HG02623 (cell line): ENCODE data around the gene THOC6.

Experiments used
- ATAC-seq: cut with Tn5 transposase; IDR thresholded peaks from one replicate; pipeline ENCODE4 v1.9.1; 2021; ENCODE audit warnings: moderate library complexity; ENCODE audit not compliant: unreplicated experiment

THOC6 gene

DNA sequence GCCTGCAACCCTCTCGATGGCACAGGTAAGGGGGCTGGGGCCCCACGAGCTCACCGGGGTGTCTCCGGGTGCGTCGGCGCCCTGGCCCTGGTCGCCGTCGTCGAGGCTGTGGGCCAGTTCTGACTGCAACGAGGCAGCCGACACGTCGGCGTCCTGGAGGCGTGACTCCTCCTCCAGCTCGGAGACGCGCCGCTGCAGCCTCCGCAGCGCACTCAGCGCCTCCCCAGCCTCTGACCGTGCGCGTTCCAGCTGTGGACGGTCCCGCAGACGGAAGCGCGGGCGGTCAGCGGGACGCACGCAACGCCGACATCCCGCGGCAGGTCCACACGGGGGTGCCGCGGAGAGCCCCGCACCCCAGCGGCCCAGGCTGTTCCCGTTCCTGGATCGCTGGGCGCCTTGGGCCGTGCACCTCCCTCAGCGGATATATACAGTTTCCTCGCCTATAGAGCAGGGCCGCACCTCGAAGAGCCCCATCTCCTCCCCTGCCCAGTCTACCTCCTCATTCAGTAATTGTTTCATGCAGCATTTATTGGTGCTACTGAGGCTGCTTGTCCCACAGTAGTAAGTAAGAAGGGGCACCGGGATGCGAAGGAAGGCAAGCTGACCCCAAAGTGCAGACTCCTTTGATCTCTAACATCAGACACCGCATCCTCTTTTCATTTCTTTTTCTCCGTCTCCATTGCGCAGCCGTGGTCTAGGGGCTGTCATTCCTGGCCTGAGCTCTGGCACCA is 5.8 kb downstream of the THOC6 start:
- no peak for ATAC-seq

GRCh38 chr16:3030222-3031212 is 6.7 kb downstream of the THOC6 start:
- ATAC-seq, result no peak

DNA sequence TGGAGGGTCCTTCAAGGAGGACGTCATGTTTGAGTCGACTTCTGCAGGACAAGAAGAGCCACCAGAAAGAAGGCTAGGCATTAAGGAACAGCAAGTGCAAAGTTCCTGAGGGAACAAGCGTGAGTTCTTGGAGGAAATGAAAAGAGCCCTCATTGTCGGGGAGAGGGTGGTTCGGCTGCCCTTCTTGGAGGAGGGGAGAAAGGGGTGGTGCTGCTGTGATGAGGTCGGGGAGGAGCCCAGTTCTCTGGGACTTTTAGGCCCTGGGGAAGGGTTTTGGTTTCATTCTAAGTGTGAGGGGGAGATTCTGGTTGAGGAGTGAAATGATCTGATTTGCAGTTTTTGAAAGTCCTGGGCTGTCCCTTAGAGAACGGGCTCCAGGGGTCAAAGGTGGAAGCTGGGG is 8.8 kb downstream of the THOC6 start:
- ATAC-seq, result no peak

- ATAC-seq, result no peak
These were observed 11.6 kb downstream of the THOC6 start for GRCh38 chr16:3035289-3035971.

DNA sequence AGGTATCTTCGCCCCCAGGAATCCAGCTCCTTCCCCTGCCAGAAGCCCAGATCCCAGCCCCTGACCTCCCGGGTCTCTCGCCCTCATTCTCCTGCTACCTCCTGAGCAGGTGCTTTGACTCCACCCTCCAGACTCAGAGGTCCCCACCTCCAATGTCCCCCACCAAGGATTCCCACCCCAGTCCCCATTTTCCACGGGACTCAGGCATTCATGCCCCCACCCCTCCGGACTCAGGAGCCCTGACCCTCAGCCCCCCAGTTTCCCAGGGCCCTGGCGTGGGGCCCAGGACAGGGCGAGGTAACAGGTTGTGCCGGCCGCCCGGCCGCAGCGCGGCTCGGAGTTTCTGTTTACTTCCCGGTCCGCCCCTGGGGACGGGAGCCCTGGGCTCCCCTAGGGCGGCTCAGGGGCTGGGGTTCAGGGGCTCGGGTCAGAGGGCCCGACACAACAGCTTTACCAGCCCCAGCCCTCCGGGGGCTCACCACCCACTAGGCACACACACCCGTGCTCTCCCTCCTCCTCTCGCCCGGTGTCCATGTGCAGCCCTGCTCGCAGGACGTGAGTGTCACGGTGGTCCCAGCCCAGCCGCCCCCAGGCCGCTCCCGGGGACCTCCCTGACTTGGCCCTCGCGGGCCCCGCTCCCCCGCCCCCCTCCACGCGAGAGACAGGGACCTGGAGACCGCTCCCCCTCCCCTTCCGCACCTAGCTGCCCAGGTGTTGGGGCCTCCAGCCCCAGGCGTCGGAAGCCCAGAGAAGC is 12.3 kb downstream of the THOC6 start:
- ATAC-seq, result no peak

DNA sequence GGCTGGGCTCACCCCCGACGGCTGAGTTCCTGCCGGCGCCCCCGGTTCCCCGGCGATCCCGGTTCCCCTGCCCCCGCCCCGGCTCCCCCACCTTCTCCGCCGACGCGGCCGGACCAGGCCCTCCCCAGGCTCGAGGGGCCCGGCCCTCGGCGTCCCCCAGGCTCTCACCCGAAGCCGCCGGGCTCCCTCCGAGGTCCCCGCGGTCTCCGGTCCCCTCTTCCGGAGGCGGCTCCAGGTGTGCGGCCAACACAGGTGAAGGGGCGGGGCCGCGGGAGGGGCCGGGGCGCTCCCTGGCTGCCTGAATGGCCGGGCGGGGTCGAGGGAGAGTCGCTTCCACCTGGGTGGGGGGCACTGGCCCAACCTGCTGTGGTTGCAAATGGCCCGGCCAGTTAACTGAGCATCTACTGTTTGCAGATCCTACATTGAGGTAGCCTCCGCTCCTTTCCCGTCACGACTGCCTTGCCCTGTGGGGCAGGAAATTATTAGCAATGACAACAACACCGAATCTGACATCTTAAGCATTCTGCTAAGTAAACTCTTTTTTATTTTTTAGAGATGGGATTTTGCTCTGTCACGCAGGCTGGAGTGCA is 13.0 kb downstream of the THOC6 start, which contains the start of gene BICDL2:
TSS of gene BICDL2 (minus strand) at position 219 of the 590 bp plus-strand sequence. CDS start 1,448 bp downstream, outside the sequence.
- no peak for ATAC-seq

DNA sequence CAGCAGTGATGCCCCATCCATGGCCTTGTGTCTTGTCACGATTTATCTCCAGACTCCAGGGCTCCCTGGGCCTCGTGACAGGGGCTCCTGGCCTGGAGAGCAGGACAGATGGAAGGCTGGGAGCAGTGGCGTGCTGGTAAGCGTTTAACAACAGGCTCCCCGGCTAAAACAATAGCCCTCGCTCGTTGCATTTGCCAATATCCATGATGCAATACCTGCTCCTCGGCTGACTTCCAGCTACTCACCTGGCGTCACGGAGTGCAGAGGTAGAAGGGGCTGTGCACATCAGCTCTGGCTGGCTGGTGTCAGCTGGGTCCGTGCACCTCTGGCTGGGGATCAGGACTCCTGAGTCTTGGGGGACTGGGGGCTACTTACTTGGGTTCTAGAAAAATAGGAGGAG is 14.4 kb downstream of the THOC6 start:
- no peak for ATAC-seq

DNA sequence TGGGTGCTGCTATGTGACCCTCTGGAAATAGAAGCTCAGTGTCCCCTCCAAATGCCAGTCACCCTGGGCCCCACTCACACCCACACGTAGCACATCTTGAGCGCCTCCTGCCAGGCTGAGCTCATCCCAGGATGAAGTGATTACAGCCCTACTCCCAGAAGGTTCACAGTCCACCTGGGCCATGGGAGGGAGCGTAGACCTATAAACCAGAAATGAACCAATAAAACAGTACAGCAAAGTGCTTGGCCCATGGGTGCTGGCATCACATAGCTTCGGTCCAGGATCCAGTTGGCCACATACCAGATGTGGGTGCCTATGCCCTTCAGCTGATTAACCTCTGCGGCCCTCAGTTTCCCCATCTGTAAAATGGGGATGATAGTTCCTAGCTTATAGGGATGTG is 15.1 kb downstream of the THOC6 start:
- no peak for ATAC-seq

GRCh38 chr16:3042376-3042775 is 18.5 kb downstream of the THOC6 start:
- no peak for ATAC-seq

GRCh38 chr16:3044708-3045107 is 20.9 kb downstream of the THOC6 start:
- no peak for ATAC-seq

GRCh38 chr16:3045758-3046640 is 22.2 kb downstream of the THOC6 start, which contains the start of gene MMP25:
TSS of gene MMP25 (plus strand) at chr16:3046561. CDS start at chr16:3046918, 357 bp downstream.
- no peak for ATAC-seq

DNA sequence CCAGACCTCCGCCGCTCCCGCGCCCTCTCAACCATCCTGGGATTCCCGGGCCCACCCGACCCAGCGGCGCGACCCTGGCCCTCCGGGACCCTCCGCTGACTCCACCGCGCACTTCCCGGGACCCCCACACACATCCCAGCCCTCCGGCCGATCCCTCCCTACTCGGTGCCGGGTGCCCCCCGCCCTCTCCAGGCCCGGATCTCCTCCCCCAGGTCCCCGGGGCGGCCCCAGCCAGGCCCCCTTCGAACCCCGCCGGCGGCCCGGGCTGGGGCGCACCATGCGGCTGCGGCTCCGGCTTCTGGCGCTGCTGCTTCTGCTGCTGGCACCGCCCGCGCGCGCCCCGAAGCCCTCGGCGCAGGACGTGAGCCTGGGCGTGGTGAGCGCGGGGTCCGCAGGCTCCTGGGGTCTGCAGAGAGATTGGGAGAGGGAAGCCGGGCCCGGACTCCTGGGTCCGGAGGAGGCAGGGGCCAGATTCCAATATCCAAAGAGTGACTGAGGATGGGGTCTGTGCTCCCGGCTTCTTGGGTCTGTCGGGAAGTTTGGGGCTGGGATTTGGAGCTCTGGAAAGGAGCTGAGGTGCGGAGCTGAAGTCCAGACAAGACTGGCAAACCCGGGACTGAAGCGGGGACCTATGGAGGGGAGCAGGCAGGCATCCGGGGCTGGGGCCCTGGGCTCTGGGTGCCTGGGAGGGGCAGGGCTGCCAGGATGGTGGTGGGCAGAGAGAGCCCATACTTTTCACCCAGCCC is 23.0 kb downstream of the THOC6 start:
- ATAC-seq, result no peak

DNA sequence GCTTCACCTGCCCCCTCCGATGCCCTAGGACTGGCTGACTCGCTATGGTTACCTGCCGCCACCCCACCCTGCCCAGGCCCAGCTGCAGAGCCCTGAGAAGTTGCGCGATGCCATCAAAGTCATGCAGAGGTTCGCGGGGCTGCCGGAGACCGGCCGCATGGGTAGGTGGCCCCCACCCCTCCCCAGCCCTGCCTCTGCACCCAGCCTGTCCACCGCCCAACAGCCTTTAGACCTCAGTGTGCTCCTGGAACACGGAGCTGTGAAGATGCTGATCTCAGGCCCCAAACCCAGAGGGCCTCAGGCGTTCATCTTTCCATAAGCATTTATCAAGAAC is 23.5 kb downstream of the THOC6 start:
- ATAC-seq, result no peak

GRCh38 chr16:3049921-3050481 is 26.2 kb downstream of the THOC6 start:
- no peak for ATAC-seq

GRCh38 chr16:3050487-3050886 is 26.7 kb downstream of the THOC6 start:
- no peak for ATAC-seq

GRCh38 chr16:3051009-3051408 is 27.2 kb downstream of the THOC6 start:
- ATAC-seq, result no peak

- no peak for ATAC-seq
These were observed 27.7 kb downstream of the THOC6 start for GRCh38 chr16:3051494-3051893.
